GM12892 (cell line): Measurements from ENCODE around the gene LAMTOR4.

Experiments
- POLR2A ChIP-seq: IDR thresholded peaks from 2 replicates; pipeline ENCODE4 v1.6.1; 2011; ENCODE audit warnings: low read depth, low read length, control low read depth
- POLR2AphosphoS5 ChIP-seq: IDR thresholded peaks from 2 replicates; pipeline ENCODE4 v1.6.1; 2011; ENCODE audit warnings: low read depth, low read length, control low read depth
- TAF1 ChIP-seq: IDR thresholded peaks from 2 replicates; pipeline ENCODE4 v1.6.1; 2011; ENCODE audit warnings: low read depth, mild to moderate bottlenecking, control low read depth, low read length, borderline replicate concordance

GRCh38 chr7:100148559-100149328, at the start of gene LAMTOR4:
- TF ChIP-seq POLR2AphosphoS5 (peak; percentile 84), POLR2A (peak; percentile 85), TAF1 (0 out of 2 replicates have a peak, but pooled peaks have one; percentile 36)
